Measurements from ENCODE around the gene TNNI3K. TPM values are rescaled to one million over a fixed set of nuclear protein-coding genes. Genes with fewer than 3 reads are reported as not detected.

The TNNI3K gene
- total and polyA plus RNA-seq, 4 donors, result 0.41 to 1.4 TPM; not detected in 2

- Histone ChIP-seq H3K4me3 (no peak overlapping the region), H3K9ac (ENCODE audit: insufficient read depth in 1 of 2, low read length in 2 of 2) (no peak overlapping the region), H3K9me3 (ENCODE audit: control insufficient read depth in 4 of 4, insufficient read depth in 3 of 4, low read length in 3 of 4) (no peaks in the 10 kb centered on the region), H3K4me1 (ENCODE audit: control insufficient read depth in 5 of 5, insufficient read depth in 5 of 5, low read length in 5 of 5) (peaks cover 0 to 5% (median 0%) of the 10 kb centered on the region in 5 donors), H3K36me3 (ENCODE audit: control insufficient read depth in 4 of 4, insufficient read depth in 4 of 4, low read length in 4 of 4) (no peaks in the 10 kb centered on the region), H3K27ac (ENCODE audit: low read depth in 1 of 2, low read length in 1 of 2) (no peak overlapping the region), H3K27me3 (ENCODE audit: control insufficient read depth in 3 of 3, insufficient read depth in 3 of 3, low read length in 2 of 3) (no peaks in the 10 kb centered on the region)
- DNase-seq (no peak), ATAC-seq (ENCODE audit: insufficient read depth, low FRiP score) (no peak)
- TF ChIP-seq, protein P1, sequence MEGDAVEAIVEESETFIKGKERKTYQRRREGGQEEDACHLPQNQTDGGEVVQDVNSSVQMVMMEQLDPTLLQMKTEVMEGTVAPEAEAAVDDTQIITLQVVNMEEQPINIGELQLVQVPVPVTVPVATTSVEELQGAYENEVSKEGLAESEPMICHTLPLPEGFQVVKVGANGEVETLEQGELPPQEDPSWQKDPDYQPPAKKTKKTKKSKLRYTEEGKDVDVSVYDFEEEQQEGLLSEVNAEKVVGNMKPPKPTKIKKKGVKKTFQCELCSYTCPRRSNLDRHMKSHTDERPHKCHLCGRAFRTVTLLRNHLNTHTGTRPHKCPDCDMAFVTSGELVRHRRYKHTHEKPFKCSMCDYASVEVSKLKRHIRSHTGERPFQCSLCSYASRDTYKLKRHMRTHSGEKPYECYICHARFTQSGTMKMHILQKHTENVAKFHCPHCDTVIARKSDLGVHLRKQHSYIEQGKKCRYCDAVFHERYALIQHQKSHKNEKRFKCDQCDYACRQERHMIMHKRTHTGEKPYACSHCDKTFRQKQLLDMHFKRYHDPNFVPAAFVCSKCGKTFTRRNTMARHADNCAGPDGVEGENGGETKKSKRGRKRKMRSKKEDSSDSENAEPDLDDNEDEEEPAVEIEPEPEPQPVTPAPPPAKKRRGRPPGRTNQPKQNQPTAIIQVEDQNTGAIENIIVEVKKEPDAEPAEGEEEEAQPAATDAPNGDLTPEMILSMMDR (IDR thresholded peaks at IDR 0.05; ENCODE audit: control extremely low read depth, extremely low read depth), result no peak
- 100% methylated on average over 1 of the region's 1 CpG for WGBS, 2 donors
Measured at GRCh38 chr1:74367175-74367813, 132.1 kb downstream of the TNNI3K start.

DNA sequence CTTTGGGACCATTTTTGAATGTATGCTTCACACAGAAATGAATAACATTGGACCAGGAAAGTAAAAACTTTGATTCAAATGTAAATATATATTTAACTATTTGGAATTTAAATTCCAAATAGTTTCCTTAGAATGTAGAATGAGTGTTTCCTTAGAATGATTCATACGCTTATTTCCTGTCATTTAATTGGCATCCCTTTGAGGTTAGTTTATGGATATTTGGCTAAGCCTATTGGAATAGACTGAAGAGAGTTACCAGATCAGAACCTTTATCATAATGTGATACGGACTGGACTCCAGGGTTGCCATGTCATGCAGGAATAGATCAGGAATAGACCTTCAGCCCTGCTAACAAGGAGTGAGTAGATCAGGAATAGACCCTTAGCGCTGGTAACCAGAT lies 133.1 kb downstream of the TNNI3K start:
- Histone ChIP-seq H3K4me1 (ENCODE audit: control insufficient read depth in 5 of 5, insufficient read depth in 5 of 5, low read length in 5 of 5) (peaks cover 0 to 5% (median 0%) of the 10 kb centered on the region in 5 donors), H3K36me3 (ENCODE audit: control insufficient read depth in 4 of 4, insufficient read depth in 4 of 4, low read length in 4 of 4) (no peaks in the 10 kb centered on the region), H3K27me3 (ENCODE audit: control insufficient read depth in 3 of 3, insufficient read depth in 3 of 3, low read length in 2 of 3) (no peaks in the 10 kb centered on the region), H3K27ac (ENCODE audit: low read depth in 1 of 2, low read length in 1 of 2) (peak overlapping the region in 1 of 2 donors; percentile 26), H3K9ac (ENCODE audit: insufficient read depth in 1 of 2, low read length in 2 of 2) (no peak overlapping the region), H3K4me3 (no peak overlapping the region), H3K9me3 (ENCODE audit: control insufficient read depth in 4 of 4, insufficient read depth in 3 of 4, low read length in 3 of 4) (no peaks in the 10 kb centered on the region)
- ATAC-seq (ENCODE audit: insufficient read depth, low FRiP score), result no peak
- TF ChIP-seq, protein P1 (IDR thresholded peaks at IDR 0.05; ENCODE audit: control extremely low read depth, extremely low read depth), result no peak
- no peak for DNase-seq
- 91% methylated on average over 3 of the region's 3 CpGs for WGBS, 2 donors

DNA sequence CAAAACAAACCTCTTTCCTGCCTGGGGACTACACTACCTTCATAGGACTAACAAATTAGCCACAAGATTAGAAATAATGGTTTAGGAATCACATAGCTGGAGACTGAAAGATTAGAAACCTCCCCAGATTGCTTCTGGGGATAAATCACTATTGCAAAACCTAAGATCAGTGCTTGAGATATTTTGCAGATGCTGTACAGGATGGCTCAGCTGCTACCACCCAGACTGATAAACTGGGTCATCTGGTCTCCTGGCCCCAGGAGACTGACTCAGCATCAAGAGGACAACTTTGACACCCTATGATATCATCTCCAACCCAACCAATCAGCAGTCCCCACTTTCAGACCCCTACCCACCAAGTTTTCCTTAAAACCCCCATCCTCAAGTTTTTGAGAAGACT lies 140.2 kb downstream of the TNNI3K start:
- H3K27ac ChIP-seq (ENCODE audit: low read depth in 1 of 2, low read length in 1 of 2), result peak overlapping the region in 1 of 2 donors; percentile 29
- no peak overlapping the region for H3K4me3 ChIP-seq
- no peaks in the 10 kb centered on the region for H3K9me3 ChIP-seq (ENCODE audit: control insufficient read depth in 4 of 4, insufficient read depth in 3 of 4, low read length in 3 of 4)
- no peak overlapping the region for H3K9ac ChIP-seq (ENCODE audit: insufficient read depth in 1 of 2, low read length in 2 of 2)
- no peaks in the 10 kb centered on the region for H3K27me3 ChIP-seq (ENCODE audit: control insufficient read depth in 3 of 3, insufficient read depth in 3 of 3, low read length in 2 of 3)
- TF ChIP-seq, protein P1 (IDR thresholded peaks at IDR 0.05; ENCODE audit: control extremely low read depth, extremely low read depth), result no peak
- peaks cover 0 to 9% (median 0%) of the 10 kb centered on the region in 5 donors for H3K4me1 ChIP-seq (ENCODE audit: control insufficient read depth in 5 of 5, insufficient read depth in 5 of 5, low read length in 5 of 5)
- ATAC-seq (ENCODE audit: insufficient read depth, low FRiP score) (no peak), DNase-seq (no peak)
- no peaks in the 10 kb centered on the region for H3K36me3 ChIP-seq (ENCODE audit: control insufficient read depth in 4 of 4, insufficient read depth in 4 of 4, low read length in 4 of 4)

DNA sequence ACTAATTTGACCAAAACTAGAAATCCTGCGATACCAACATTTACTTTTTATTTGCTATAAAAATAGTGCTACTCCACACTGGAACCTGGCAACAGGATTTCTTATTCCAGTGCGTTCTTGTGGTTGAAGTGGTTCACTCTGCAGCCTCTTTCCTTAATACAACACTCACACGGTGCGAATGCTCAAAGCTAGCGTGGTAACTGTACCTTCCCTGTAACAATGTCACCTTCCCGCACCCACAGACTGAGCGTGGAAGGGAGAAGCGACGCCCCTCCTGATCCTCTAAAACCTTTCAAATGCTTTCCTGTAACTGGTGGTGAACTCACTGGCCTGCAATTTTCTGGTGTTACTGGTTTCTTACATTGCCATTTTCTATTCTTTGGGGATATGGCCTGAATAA lies 145.1 kb downstream of the TNNI3K start:
- no peak overlapping the region for H3K4me3 ChIP-seq
- no peaks in the 10 kb centered on the region for H3K36me3 ChIP-seq (ENCODE audit: control insufficient read depth in 4 of 4, insufficient read depth in 4 of 4, low read length in 4 of 4)
- no peaks in the 10 kb centered on the region for H3K9me3 ChIP-seq (ENCODE audit: control insufficient read depth in 4 of 4, insufficient read depth in 3 of 4, low read length in 3 of 4)
- no peak for DNase-seq
- no peak overlapping the region for H3K9ac ChIP-seq (ENCODE audit: insufficient read depth in 1 of 2, low read length in 2 of 2)
- TF ChIP-seq, protein P1 (IDR thresholded peaks at IDR 0.05; ENCODE audit: control extremely low read depth, extremely low read depth), result no peak
- WGBS, 2 donors, result 74 to 86% methylated on average over 9 of the region's 9 CpGs
- no peaks in the 10 kb centered on the region for H3K27me3 ChIP-seq (ENCODE audit: control insufficient read depth in 3 of 3, insufficient read depth in 3 of 3, low read length in 2 of 3)
- no peak for ATAC-seq (ENCODE audit: insufficient read depth, low FRiP score)
- H3K4me1 ChIP-seq (ENCODE audit: control insufficient read depth in 5 of 5, insufficient read depth in 5 of 5, low read length in 5 of 5), result peaks cover 0 to 9% (median 0%) of the 10 kb centered on the region in 5 donors
- peak overlapping the region in 1 of 2 donors; percentile 66 for H3K27ac ChIP-seq (ENCODE audit: low read depth in 1 of 2, low read length in 1 of 2)

Measured in lung (tissue), 12 donors.